HG02678 (cell line): ENCODE measurements around the gene CDK4.
"Not testable (repeated sequence)": the region's sequence is repeated elsewhere in the genome, so short reads cannot be mapped to it uniquely, and the experiment has no call there.

Source experiments
- ATAC-seq: cut with Tn5 transposase; IDR thresholded peaks from one replicate; pipeline ENCODE4 v1.9.1; 2021; ENCODE audit warnings: mild to moderate bottlenecking, moderate library complexity; ENCODE audit not compliant: unreplicated experiment

Gene CDK4

DNA sequence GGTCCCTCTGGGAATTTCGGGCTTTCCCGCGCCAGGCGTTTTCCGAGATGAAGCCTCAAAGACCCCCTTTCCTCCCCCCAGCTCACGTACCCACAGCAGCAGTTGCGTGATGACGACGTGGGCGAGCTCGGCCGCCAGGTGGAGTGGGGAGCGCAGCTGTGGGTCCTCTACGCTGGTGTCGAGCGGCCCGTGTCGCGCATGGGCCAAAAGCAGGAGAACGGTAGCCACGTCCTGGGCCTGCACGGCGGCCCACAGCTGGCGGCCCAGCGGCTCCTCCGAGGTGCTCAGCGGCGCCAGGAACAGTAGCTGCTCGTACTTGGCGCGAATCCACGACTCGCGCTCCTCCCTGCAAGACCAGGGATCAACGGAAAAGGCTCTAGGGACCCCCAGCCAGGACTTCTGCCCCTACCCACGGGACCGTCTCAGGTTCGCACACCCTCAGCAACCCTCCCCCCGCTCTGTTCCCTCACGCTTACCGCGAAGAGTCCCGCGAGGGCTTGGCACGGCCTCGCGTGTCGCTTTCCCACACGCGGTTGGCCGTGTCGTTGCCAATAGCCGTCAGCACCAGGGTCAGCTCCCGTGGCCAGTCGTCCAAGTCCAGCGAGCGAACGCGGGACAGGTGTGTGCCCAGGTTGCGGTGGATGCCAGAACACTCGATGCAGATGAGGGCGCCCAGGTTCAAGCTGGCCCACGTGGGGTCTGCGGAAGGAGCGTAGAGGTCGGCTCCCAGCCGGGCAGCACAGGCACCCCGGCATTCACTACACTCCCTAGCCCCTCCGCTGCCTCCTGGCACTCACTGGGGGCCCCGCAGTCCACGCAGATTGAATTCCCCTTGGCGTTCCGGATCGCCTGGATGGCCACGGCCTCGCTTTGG, 25.0 kb downstream of the CDK4 start:
- ATAC-seq: no peak

DNA sequence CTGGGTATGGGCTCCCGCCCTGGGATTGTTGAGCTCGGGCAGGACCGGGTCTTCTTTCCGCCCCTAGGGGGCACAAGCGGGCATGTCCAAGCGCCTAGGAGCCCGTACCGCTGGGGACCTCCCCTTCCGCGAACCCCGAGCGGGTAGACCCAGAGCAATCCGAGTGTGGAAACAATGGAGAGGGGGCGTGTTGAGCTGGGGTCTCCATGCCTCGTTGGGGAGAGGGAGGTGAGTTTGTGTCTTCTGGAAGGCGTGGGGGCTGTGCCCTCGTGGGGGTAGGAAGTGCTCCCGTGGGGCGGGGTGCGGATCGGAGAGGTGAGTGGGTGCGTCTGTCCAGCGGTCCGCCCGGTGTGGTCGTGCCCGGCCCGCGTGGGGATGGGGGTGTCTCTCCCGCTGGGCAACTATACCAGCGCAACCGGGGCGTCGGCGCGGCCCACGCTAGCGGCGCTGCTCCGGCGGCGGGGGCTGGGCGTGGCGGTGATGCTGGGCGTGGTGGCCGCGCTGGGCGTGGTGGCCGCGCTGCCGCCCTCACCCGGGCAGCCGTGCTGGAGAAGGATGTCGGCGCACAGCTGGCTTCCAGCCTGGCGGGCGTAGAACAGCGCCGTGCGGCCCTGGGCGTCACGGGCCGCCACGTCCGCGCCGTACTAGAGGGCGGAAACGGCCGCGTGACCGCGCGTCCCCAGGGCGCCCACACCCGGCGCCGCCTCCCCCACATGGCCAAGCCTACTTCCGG, 25.8 kb downstream of the CDK4 start:
- ATAC-seq: no peak

DNA sequence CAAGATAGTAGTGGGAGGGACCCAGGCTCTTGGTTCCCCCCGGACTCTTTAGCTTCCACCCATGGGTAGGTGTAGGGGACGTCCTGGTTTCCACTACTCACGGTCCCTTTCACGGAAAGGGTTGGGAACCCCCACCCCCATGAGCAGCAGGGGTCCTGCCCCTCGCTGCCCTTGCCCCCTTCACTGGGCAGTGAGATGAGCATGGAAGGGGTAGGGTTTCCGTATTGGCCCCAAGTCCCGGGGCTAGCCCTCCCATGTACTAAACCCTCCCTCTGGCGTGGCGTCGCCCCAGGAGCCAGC, 26.3 kb downstream of the CDK4 start:
- no peak for ATAC-seq

DNA sequence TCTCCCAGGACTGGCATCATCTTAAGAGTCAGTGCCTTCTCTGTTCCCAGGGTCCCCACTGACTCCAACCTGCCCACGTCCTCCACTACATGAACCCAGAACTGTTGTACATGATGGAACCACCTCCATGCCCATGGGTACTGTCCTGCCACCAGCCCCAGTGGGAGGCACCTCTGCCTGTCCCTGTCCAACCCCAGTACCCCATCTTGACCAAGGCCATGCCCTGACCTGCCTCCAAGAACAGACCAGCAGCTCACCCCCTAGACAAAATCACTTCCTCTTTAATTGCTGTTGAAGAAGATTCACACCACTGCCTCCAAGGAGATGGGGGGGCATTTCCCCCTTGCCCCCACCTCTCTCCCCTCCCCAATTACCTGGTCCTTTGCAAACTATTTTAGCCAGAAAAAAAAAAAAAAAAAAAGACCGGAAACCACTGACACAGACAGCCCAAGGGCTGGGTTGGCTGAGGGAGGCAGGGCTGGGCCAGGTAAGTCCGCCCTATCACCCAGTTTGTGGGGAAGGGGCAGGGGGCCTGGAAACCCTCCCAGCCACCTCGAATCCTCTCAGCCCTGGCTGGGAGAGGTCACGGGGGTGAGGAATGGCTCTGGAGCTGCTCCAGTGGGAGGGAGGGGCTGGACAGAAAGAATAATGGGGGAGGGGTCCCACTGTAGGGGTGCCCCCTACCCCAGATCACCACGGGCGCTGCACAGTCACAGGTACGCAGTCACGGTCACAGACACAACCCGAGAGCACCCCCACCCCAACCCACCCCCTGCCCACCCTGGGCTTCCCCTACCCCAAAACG, 27.0 kb downstream of the CDK4 start:
- ATAC-seq: no peak

DNA sequence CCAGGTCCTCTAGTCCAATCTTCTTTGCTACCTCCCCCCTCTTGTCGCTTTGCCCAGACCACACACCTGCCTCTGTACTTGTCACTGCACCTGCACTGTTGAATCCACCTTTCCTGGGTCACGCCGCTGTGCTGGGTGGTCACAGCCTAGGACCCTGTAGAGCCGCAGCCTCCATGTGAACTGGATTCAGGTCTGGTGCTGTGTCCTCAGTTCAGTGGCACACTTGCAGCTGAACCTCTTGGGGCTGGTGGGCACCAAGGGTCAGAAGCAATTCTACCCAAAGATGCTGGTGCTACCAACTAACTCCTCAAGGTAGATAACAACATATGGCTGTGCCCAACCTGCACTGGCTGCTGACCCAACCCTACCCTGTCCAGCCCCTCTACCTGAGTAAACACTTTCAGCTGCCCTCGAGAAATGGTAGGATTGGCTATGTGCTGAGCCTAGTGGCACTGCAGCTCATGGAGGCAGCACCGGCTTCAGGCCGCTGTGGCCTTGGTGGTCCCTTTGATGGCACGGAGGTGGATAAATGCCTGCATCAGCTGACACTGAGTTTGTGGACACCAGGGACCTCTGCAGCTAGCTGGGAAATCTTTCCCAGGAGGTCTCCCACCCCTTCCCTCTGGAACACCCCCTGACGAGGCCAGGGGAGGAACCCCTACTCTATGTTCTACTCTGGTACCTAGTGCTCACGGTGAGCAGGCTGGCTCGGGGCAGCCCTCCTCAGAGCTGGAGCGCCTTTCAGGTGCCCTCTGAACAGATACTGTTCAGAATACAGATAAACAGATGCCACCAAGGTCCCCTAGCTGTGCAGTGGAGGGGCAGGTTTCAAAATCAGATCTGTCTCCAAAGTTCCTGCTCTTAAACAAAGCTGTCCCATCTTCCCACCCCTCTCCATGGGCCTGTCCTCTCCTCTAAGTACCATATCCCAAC, 27.8 kb downstream of the CDK4 start:
- ATAC-seq: no peak

DNA sequence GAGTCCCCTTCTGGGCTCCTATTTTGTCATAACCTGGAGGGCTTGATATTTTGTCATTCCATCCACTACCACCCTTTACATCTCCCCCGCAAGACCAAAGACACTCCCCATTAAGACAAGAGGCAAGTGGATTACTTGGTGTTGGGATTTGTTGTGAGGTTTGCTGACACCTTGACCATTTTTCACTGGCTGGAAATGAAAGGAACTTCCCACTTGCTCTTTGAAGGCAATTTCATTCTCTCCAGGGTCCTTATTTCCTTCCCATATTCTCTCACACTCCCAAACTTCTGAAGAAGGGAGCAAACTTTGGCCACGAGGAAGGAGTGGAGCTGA, 28.5 kb downstream of the CDK4 start:
- ATAC-seq: no peak

DNA sequence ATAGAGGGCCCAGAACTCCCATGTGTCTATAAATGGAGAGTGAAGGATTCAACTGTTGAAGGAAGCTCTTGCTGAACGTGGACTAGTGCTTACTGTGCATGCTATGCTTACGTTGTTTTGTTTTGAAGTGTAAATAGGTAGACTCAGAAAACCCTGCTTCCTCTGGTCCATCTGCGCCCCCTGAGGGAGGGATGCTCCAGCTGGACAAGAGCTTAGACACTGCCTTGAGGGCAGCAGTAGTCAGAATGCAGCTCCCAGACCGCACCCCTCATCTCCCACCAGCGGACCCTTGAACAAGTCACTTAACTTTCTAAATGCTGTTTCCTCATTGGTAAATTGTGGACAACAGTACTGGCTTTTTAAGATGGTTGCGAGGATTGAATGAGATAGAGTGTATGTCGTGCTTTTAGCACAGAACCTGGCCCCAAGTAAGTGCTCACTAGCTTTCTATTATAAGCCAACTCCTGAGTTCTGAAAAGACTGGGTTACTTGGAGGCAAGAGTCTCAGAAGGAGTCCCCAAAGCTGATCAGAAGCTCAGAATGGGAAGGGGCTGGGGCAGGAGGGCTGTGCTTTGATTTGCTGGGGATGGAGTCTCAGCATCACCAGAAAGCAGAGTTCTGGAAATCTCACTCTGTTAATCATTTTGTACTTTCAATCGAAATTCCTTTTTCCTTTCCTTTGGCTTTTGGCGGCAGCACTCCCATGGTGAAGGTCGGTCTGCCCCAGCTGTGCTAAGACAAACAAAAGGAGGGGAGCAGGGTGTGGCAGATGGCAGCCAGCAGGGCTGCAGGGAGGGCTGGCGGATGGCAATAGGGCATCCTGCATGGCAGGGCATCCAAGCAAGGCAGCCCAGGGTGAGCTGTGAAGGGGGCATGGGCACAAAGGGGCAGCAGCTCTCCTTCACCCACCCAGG, 29.1 kb downstream of the CDK4 start:
- no peak for ATAC-seq

DNA sequence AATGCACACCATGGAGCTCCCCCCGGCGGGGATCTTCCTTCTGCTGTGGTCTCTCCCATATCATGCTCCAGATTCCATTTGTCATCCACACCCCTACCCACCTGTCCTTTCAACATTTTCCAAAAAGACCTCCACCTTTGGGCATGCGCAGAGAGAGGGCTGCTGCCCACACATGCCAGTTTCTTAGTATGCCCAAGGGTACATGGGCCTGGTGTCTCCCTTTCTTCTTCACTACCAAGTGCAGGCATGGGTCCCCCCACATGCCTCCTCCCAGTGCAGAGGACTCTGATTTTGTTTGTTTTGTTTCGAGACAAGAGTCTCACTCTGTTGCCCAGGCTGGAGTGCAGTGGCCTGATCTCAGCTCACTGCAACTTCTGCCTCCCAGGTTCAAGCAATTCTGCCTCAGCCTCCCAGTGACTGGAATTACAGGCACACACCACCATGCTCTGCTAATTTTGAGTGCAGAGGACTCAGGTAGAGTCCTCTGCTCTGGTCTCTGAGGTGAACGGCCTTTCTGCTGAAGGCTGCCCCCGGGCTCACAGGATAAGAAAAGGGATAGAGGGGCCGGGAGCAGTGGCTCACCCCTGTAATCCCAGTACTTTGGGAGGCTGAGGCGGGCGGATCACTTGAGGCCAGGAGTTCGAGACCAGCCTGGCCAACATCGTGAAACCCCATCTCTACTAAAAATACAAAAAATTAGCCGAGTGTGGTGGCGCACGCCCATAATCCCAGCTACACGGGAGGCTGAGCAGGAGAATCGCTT, 30.1 kb downstream of the CDK4 start:
- not testable (repeated sequence) for ATAC-seq

DNA sequence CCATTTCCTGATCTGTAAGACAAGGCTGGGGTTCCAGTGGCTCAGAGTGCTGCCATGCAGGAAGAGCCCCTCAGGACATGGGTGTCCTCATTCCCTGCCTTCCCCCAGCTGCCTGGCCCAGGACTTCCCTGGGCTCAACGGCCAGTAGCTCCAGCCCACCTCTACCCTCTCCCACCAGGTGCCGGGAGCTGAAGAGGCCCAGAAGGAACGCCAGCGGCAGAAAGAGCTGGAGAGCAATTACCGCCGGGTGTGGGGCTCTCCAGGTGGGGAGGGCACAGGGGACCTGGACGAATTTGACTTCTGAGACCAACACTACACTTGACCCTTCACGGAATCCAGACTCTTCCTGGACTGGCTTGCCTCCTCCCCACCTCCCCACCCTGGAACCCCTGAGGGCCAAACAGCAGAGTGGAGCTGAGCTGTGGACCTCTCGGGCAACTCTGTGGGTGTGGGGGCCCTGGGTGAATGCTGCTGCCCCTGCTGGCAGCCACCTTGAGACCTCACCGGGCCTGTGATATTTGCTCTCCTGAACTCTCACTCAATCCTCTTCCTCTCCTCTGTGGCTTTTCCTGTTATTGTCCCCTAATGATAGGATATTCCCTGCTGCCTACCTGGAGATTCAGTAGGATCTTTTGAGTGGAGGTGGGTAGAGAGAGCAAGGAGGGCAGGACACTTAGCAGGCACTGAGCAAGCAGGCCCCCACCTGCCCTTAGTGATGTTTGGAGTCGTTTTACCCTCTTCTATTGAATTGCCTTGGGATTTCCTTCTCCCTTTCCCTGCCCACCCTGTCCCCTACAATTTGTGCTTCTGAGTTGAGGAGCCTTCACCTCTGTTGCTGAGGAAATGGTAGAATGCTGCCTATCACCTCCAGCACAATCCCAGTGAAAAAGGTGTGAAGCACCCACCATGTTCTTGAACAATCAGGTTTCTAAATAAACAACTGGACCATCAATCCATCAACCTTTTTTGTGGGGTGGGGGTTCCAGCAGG, 31.2 kb downstream of the CDK4 start:
- ATAC-seq: no peak

DNA sequence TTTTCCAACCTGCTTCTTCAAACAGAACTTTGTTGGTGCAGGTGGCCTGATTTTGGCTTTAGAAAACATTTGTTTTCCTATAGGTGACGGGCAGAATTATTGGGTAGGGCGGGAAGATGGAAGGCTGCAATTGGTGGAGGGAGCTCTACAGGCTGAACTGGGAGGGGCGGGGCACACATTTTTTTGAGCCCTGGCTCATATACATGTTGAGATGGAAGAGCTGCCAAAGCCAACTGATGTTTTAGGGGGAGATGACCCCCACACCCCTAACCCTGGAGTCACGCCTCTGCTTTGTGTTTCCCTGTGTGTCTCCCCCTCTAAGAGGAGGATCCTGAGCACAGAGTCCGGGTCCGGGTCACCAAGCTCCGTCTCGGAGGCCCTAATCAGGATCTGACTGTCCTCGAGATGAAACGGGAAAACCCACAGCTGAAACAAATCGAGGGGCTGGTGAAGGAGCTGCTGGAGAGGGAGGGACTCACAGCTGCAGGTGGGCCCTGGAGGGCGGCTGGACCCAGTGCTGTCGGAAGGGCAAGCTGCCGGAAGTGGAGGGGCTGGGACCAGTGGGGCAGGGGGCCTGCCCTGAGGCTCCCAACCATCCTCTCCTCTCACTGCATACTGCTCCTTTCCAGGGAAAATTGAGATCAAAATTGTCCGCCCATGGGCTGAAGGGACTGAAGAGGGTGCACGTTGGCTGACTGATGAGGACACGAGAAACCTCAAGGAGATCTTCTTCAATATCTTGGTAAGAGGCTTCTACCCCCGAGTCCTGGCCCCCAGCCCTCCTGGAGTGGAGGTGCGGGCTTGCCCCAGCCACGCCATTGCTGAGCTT, 32.1 kb downstream of the CDK4 start:
- ATAC-seq: no peak

DNA sequence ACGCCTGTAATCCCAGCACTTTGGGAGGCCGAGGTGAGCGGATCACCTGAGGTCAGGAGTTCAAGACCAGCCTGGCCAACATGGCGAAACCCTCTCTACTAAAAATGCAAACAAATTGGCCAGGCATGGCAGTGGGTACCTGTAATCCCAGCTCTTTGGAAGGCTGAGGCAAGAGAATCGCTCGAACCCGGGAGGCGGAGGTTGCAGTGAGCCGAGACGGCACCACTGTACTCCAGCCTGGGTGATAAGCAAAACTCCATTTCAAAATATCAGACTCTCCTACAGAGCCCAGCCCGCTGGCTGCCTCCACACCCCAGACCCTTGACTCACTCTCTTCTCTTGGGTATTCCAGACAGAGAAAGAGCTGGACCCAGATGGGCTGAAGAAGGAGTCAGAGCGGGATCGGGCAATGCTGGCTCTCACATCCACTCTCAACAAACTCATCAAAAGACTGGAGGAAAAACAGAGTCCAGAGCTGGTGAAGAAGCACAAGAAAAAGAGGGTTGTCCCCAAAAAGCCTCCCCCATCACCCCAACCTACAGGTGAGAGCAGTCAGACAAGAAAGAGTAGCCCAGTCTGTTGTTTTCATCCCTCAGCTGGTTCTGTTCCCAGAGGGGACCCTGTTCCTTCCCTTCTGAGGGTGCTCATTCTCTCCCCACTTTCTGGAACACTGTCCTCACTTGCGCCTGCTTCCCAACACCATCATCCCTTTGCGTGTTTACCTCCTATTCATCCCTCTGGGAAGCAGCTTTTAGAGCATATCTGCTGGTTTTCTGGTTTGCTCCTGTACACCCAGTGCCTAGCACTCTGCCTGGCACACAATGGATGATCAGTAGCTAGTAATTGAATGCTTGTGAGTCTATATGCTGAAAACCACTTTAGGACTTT, 33.2 kb downstream of the CDK4 start:
- ATAC-seq: no peak

DNA sequence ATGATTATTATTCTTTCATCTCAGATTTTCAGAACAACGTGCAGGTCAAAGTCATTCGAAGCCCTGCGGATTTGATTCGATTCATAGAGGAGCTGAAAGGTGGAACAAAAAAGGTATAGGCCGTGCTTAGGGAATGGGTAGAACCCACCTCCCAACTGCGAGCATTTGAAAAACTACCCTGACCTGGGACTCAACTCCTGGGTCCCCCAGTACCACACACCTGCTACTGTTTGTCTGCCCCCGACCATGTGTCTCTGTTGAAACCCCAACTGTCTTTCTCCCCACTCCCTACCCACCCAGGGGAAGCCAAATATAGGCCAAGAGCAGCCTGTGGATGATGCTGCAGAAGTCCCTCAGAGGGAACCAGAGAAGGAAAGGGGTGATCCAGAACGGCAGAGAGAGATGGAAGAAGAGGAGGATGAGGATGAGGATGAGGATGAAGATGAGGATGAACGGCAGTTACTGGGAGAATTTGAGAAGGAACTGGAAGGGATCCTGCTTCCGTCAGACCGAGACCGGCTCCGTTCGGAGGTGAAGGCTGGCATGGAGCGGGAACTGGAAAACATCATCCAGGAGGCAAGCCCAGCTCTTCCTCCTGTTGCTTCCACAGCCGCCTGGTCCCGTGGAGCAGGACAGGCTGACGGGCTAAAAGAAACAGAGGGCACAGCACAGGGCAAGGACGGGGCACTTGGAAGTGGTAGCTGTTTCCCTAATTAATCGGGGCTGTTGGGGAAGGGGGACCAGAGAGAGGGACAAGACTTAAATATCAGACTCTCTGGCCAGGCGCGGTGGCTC, 34.1 kb downstream of the CDK4 start:
- ATAC-seq: no peak

DNA sequence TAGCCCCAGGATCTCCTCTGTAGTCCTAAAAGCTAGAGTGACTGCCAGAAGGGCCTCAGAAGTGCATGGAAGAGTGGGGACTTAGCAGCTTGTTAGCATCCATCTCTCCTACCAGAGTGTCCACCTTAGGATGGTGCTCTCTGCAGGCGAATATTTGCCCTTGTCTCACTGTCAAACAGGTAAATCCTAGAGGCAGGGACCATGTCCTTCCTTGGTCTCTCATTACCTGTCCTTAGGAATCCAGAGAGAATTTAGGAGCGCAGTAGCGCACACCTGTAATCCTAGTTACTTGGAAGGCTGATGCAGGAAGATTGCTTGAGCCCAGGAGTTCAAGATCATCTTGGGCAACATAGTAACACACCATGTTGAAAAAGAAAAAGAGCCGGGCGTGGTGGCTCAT, 35.0 kb downstream of the CDK4 start:
- no peak for ATAC-seq

DNA sequence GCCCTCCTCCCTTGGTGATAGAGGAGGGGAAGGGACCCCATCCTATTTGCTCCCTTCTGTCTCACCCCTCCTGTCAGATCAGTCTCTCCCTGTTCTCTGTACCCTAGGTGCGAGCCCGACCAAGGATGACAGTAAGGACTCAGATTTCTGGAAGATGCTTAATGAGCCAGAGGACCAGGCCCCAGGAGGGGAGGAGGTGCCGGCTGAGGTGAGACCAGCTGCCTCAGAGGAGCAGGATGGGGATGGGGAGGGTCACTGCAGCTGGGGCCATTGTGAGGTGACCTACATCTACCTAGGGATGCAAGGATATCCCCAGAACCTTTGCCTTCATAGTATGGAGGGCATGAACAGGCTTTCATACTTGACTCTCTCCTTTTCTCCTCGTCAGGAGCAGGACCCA, 35.8 kb downstream of the CDK4 start:
- no peak for ATAC-seq

DNA sequence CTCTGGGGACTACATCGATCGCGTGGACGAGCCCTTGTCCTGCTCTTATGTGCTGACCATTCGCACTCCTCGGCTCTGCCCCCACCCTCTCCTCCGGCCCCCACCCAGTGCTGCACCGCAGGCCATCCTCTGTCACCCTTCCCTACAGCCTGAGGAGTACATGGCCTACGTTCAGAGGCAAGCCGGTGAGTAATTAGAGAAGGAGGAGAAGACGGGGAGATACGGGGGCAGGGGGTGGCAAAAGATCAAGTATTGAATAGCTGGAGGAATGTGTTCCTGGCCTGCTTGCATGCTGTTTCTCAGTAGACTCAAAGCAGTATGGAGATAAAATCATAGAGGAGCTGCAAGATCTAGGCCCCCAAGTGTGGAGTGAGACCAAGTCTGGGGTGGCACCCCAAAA, 36.3 kb downstream of the CDK4 start:
- no peak for ATAC-seq
